ENCODE measurements around the gene AGPAT3. TPM values are rescaled to one million over a fixed set of nuclear protein-coding genes. Genes with fewer than 3 reads are reported as not detected.

Gene AGPAT3
- total RNA-seq, 4 donors from 2014 or later = 28.0 to 36.5 (median 32.2) TPM

DNA sequence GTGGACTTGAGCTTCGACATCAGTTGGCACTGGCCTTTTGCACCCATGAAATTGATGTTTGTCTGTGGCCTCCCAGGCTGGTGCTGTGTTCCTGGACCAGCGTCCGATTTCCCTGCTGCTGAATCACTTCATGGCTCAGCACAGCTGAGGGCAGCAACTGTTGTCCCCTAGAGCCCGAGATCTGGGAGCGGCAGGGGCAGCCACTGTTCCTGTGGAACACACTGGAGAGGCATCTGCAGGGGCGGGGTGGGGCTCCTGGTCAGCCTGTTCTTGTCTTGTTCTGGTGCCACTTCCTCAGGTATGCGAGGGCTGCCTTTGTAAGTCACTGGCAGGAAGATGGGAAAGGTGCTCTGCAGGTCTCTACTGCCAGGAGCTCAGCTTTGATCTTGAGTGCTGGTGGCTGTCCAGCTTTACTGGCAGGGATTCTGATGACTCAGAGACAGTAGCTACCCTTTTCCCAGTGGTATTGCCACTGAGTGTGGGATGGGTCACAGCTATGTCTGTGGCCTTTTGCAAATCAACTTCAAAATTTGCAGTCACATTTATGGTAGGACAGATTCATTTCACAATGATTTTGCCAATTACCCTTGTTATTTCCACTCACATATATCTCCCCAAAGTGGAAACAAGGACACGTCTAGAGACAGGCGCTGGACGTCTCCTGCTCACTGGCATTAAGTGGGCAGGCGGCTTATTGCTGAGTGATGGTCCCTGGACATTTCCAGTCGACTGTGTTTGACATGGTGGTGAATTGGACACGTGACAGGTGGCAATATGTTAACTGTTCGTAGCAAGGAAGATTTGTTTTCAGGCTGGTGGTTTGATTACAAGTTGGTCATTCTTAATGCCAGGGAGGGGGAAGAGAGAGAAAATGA lies 15.3 kb downstream of the AGPAT3 start:
- DNase-seq (ENCODE audit: extremely low spot score) = no peak

DNA sequence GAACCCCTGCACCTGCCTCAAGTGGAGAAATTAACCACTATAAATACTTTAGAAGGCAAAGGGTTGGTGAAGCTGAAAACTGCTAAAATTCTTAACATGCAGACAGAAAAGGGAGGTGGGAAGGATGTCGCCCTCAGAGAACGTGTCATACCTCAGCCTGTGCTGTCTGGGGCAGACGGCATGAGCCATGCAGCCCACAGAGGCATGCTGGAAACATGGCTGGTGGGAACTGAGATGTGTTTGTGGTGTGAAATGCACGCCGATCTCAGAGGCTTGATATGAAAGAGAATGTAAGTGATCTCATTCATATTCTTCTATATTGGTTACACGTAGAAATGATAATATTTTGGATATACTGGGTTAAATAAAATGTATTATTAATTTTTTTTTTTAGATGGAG lies 16.3 kb downstream of the AGPAT3 start:
- H3K36me3 ChIP-seq = peaks cover 0 to 17% (median 2%) of the 10 kb centered on the region in 4 donors
- H3K4me3 ChIP-seq = no peak overlapping the region
- no peaks in the 10 kb centered on the region for H3K27me3 ChIP-seq
- H3K4me1 ChIP-seq = peaks cover 47 to 77% (median 61%) of the 10 kb centered on the region in 4 donors
- intact Hi-C loops (cut with DNase I) = no loop called here
- TF ChIP-seq POLR2AphosphoS5 (IDR thresholded peaks at IDR 0.05) (no peak), POLR2A (IDR thresholded peaks at IDR 0.05; ENCODE audit: low read depth) (no peak), EP300 (IDR thresholded peaks at IDR 0.05) (no peak)
- TF ChIP-seq, protein P1, sequence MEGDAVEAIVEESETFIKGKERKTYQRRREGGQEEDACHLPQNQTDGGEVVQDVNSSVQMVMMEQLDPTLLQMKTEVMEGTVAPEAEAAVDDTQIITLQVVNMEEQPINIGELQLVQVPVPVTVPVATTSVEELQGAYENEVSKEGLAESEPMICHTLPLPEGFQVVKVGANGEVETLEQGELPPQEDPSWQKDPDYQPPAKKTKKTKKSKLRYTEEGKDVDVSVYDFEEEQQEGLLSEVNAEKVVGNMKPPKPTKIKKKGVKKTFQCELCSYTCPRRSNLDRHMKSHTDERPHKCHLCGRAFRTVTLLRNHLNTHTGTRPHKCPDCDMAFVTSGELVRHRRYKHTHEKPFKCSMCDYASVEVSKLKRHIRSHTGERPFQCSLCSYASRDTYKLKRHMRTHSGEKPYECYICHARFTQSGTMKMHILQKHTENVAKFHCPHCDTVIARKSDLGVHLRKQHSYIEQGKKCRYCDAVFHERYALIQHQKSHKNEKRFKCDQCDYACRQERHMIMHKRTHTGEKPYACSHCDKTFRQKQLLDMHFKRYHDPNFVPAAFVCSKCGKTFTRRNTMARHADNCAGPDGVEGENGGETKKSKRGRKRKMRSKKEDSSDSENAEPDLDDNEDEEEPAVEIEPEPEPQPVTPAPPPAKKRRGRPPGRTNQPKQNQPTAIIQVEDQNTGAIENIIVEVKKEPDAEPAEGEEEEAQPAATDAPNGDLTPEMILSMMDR (IDR thresholded peaks at IDR 0.05) = no peak
- no peaks in the 10 kb centered on the region for H3K9me3 ChIP-seq
- DNase-seq (ENCODE audit: extremely low spot score) = no peak
- WGBS = 89% methylated on average over 6 of the region's 6 CpGs
- no peak overlapping the region for H3K27ac ChIP-seq (replicated peaks in 1 of 4)

More for the DNA sequence above, 15.3 kb downstream of the AGPAT3 start:
- TF ChIP-seq POLR2A (IDR thresholded peaks at IDR 0.05; ENCODE audit: low read depth) (no peak), EP300 (IDR thresholded peaks at IDR 0.05) (no peak), POLR2AphosphoS5 (IDR thresholded peaks at IDR 0.05) (no peak)
- TF ChIP-seq, protein P1 (IDR thresholded peaks at IDR 0.05) = no peak
- peaks cover 0 to 19% (median 2%) of the 10 kb centered on the region in 4 donors for H3K36me3 ChIP-seq
- intact Hi-C loops (cut with DNase I) = no loop called here
- no peak overlapping the region for H3K4me3 ChIP-seq
- no peaks in the 10 kb centered on the region for H3K27me3 ChIP-seq
- H3K9me3 ChIP-seq = no peaks in the 10 kb centered on the region
- WGBS = 71% methylated on average over 14 of the region's 14 CpGs
- H3K27ac ChIP-seq (replicated peaks in 1 of 4) = no peak overlapping the region
- H3K4me1 ChIP-seq = peaks cover 40 to 68% (median 55%) of the 10 kb centered on the region in 4 donors

DNA sequence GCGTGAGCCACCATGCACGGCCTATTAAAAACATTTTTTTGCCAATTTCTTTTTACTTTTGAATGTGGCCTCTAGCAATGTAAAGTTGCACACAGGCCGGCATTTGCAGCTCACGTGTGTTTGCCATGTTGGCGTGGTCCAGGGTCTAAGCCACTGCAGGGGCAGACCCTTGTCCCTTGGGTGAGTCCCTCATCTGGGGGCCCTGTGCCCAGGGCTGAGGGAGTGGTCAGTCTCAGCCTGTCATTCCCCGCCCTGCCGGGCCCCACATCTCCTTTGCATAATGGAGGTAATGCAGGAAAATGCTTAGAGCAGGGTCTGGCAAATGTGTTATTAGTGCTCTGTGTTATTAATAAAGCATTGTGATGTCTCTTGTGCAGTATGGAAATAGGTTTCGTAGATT lies 16.9 kb downstream of the AGPAT3 start:
- TF ChIP-seq EP300 (IDR thresholded peaks at IDR 0.05) (no peak), POLR2A (IDR thresholded peaks at IDR 0.05; ENCODE audit: low read depth) (no peak), POLR2AphosphoS5 (IDR thresholded peaks at IDR 0.05) (no peak)
- TF ChIP-seq, protein P1 (IDR thresholded peaks at IDR 0.05) = no peak
- intact Hi-C loops (cut with DNase I) = no loop called here
- H3K9me3 ChIP-seq = no peaks in the 10 kb centered on the region
- H3K27me3 ChIP-seq = no peaks in the 10 kb centered on the region
- H3K27ac ChIP-seq (replicated peaks in 1 of 4) = no peak overlapping the region
- H3K4me1 ChIP-seq = peaks cover 47 to 77% (median 61%) of the 10 kb centered on the region in 4 donors
- WGBS = 99% methylated on average over 8 of the region's 8 CpGs
- H3K36me3 ChIP-seq = peaks cover 0 to 17% (median 2%) of the 10 kb centered on the region in 4 donors
- no peak overlapping the region for H3K4me3 ChIP-seq
- DNase-seq (ENCODE audit: extremely low spot score) = no peak

DNA sequence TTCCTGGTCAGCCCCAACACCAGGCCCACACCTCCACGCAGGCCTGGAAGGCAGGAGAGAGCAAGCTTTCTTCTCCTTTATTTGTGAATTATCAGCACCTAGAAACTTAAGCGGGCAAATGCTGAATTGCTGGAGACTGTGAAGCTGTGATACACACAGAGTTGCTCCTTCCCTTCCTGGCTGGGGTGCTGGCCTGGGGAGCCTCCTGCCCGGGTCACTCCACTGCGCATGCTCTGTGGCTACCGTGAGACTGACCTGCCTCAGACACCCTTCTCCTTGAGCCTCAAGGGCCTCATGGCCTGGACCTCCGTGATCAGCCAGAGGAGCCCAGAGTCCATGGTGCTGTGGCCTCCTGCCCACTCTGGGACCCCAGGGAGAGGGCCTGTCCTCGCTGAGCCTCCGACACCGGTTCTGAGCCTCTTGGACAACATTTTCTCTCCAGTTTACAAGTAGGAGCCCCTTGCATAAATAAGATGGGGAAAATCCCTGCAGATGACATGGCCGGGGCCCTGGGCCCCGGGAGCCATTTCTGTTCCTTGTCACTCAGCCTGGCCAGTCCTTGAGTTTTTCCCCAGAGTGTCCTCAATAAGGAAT lies 18.0 kb downstream of the AGPAT3 start:
- intact Hi-C loops (cut with DNase I) = no loop called here
- Histone ChIP-seq H3K9me3 (no peaks in the 10 kb centered on the region), H3K4me1 (peaks cover 47 to 75% (median 61%) of the 10 kb centered on the region in 4 donors), H3K4me3 (no peak overlapping the region), H3K36me3 (peaks cover 0 to 20% (median 2%) of the 10 kb centered on the region in 4 donors), H3K27me3 (no peaks in the 10 kb centered on the region), H3K27ac (replicated peaks in 1 of 4) (no peak overlapping the region)
- DNase-seq (ENCODE audit: extremely low spot score) = no peak
- TF ChIP-seq EP300 (IDR thresholded peaks at IDR 0.05) = no peak
- no peak for TF ChIP-seq POLR2AphosphoS5 (IDR thresholded peaks at IDR 0.05)
- TF ChIP-seq, protein P1 (IDR thresholded peaks at IDR 0.05) = no peak
- no peak for TF ChIP-seq POLR2A (IDR thresholded peaks at IDR 0.05; ENCODE audit: low read depth)
- 87% methylated on average over 7 of the region's 11 CpGs for WGBS

Measured in esophagus muscularis mucosa (tissue), 4 donors.